ENCODE measurements around the gene TNFSF8.

The TNFSF8 gene

DNA sequence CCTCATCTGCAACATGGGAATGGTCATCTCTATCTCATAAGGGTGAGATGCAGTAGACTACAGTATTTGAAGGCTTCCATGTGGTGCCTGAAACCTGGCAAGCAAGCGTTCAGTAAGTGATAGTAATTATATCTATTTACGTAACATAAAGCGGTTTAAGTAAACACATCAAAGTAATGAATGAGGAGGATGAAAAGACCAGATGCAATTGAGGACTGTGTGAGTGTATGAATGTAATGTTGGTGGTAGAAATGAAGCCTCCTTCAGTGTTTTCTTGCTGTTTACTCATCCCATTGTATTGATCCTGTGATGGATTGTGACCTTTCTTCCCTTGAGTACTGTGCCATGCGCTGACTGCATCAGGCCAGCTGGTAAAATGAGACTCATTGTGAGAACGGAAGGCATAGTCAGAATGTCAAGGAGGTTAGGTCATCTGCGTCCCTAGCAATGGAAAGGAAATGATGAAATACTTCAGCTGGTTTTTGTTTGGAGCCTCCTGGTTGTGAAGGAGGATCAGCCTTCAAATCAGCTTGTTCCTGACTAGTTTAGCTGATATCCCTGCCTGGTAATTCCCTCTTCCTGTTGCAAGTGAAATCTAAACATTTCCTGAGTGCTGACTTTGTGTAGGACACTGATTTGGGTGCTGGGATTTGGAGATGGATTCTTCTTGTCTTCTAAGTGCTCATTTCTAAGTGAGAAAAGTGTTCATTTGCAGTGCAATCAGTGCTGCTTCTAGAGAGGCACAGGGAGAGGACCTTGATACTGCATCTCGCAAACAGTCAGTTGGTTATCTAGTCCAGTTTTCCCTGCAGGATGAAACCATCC is 35.6 kb downstream of the TNFSF8 start:
- FAIRE-seq (no peak), DNase-seq (ENCODE audit: insufficient read length, low spot score) (no peak)
- TF ChIP-seq, protein P1, sequence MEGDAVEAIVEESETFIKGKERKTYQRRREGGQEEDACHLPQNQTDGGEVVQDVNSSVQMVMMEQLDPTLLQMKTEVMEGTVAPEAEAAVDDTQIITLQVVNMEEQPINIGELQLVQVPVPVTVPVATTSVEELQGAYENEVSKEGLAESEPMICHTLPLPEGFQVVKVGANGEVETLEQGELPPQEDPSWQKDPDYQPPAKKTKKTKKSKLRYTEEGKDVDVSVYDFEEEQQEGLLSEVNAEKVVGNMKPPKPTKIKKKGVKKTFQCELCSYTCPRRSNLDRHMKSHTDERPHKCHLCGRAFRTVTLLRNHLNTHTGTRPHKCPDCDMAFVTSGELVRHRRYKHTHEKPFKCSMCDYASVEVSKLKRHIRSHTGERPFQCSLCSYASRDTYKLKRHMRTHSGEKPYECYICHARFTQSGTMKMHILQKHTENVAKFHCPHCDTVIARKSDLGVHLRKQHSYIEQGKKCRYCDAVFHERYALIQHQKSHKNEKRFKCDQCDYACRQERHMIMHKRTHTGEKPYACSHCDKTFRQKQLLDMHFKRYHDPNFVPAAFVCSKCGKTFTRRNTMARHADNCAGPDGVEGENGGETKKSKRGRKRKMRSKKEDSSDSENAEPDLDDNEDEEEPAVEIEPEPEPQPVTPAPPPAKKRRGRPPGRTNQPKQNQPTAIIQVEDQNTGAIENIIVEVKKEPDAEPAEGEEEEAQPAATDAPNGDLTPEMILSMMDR (IDR thresholded peaks at IDR 0.05; ENCODE audit: insufficient read depth, missing control alignments) = no peak

DNA sequence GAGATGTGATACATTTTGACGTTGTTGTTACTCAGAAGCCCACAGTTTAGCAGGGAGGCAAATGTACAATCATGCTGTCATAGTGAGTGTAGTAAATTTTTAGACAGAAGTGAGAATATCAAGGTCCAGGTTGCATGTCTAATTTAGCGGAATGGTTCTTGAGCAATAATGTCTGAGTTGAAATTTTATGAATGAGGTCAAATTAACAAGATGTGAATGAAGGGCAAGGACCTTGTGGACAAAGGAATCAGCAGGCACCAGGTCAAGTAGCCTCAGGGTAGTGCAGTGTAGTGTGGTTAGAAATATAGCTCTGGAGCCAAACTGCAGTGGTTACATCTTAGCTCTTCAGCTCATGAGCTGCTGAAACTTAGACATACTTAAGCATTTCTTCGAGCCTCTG is 36.2 kb downstream of the TNFSF8 start:
- TF ChIP-seq, protein P1 (IDR thresholded peaks at IDR 0.05; ENCODE audit: insufficient read depth, missing control alignments) = no peak
- DNase-seq (ENCODE audit: insufficient read length, low spot score) = no peak
- FAIRE-seq = no peak

DNA sequence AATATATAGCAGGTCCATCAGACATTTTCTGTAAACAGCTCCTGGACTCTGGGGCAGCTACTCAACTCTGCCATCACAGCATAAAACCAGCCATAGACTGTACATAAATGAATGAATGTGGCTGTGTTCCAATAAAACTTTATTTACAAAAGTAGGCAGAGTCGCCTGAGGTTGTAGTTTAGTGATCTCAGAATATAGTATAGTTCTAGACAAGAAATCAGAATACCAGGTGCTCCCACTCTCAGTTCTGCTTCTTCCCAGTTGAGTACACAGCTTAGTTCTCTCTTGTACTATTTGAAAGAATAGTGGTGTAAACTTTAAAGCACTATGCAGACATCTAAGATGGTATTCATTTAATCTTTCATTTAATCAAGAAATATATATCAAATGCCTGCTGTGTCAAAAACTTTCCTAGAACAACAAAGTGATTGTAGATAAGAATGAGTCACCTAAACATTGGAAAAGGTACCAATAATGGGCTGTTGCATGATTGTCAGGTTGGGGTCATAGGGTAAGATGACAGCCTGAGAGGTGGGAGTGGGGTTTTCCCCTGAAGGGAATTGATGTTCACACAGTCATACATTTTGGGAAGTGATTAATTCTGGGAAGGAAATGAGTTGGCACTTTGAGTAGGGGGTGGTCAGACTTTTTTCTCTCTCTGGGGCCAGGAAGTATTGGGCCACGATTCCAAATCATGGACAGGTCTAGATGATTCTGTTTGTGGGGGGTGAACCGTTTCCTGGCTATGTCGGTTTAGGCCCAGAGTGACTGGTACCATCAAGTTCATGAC is 37.0 kb downstream of the TNFSF8 start:
- TF ChIP-seq, protein P1 (IDR thresholded peaks at IDR 0.05; ENCODE audit: insufficient read depth, missing control alignments) = no peak
- FAIRE-seq = no peak
- DNase-seq (ENCODE audit: insufficient read length, low spot score) = no peak

DNA sequence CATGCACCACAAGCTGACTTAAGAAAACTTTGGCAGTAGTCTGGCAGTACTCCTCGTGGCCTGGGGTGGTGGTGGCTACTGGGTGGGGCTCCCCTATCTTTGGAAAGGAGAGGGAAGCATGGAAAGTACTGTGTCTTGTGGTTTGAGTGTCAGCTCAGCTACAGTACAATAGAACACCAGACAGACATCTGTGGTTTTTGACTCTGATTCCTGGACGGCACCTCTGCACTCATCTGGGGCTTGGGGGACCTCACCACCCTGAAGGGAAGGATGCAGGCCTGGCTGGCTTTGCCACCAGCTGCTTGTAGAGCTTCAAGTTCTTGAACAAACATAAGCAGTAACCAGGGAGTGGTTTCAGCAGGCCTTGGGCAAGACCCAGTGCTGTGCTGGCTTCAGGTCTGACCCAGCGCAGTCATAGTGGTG is 40.6 kb downstream of the TNFSF8 start:
- DNase-seq (ENCODE audit: insufficient read length, low spot score) (no peak), FAIRE-seq (no peak)
- TF ChIP-seq, protein P1 (IDR thresholded peaks at IDR 0.05; ENCODE audit: insufficient read depth, missing control alignments) = no peak

DNA sequence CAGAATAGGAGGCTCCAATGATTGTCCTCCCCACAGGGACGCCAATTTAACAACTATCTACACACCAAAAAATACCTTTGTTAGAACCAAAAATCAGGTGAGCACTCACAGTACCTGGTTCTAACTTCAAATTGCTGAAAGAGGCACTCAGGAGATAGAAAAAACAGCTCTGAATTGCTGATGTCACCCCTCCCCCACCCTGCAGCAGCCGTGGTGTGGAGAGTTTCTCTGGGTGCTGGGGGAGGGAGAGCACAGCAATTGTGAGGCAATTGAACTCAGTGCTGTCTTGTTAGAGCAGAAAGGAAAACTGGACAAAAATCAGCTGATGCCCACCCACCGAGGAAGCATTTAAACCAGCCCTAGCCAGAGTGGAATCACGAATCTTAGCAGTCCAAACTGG is 41.8 kb downstream of the TNFSF8 start:
- DNase-seq (ENCODE audit: insufficient read length, low spot score) (no peak), FAIRE-seq (no peak)
- TF ChIP-seq, protein P1 (IDR thresholded peaks at IDR 0.05; ENCODE audit: insufficient read depth, missing control alignments) = no peak

DNA sequence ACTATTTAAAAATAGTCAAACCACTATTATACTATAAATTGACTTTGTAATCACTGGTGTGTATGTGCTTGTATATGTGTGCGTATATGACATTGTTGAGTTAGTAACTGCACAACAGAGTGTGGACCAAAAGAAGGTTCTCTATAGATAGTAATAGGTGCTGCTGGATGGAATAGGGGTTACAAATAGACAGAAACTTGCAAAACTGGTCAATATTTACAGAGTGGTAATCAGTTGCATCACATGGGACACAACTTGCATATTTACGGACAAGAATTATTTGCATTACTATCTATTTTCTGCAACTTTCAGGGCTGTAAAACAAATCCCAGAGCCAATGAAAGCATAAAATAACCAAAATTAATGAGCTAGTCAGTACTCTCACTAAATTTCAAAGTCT is 42.4 kb downstream of the TNFSF8 start:
- DNase-seq (ENCODE audit: insufficient read length, low spot score) (no peak), FAIRE-seq (no peak)
- TF ChIP-seq, protein P1 (IDR thresholded peaks at IDR 0.05; ENCODE audit: insufficient read depth, missing control alignments) = no peak
